BJ (cell line): Measurements from ENCODE around the gene SAG. TPM values are rescaled to one million over a fixed set of nuclear protein-coding genes. Genes with fewer than 3 reads are reported as not detected.

Source experiments
- CTCF ChIA-PET: fragments of 350-600 bp; formaldehyde crosslinking; extraction: SDS; loops from one replicate; lab custom pipeline; 2021; ENCODE audit warnings: antibody characterized with exemption, inconsistent platforms; lab: Yijun Ruan, JAX
- POLR2A ChIA-PET: fragments of 300-600 bp; sonication (Branson Sonifier 250); formaldehyde crosslinking; extraction: SDS; loops from one replicate; lab custom pipeline; 2021; ENCODE audit warnings: antibody characterized with exemption; lab: Charles Lee
- DNase-seq: peaks from one replicate; pipeline ENCODE4 v3.0.0-alpha.2; 2011; ENCODE audit warnings: low read depth
- H3K27me3 ChIP-seq: 2 replicates; pipeline ENCODE4 v1.6.0; 2011; ENCODE audit warnings: low read length; ENCODE audit not compliant: control insufficient read depth, insufficient read depth
- H3K36me3 ChIP-seq: 2 replicates; pipeline ENCODE4 v1.5.1; 2011; ENCODE audit warnings: low read length; ENCODE audit not compliant: control insufficient read depth, insufficient read depth
- H3K4me3 ChIP-seq: 2 replicates; pipeline ENCODE4 v1.5.1; 2011; ENCODE audit warnings: low read depth, mild to moderate bottlenecking, control low read depth, low read length
- CTCF ChIP-seq: IDR thresholded peaks from 2 replicates; pipeline ENCODE4 v1.5.1; 2011; ENCODE audit warnings: low read depth, mild to moderate bottlenecking, control low read depth, inconsistent platforms, low read length, moderate library complexity; ENCODE audit not compliant: insufficient read depth
- polyA minus RNA-seq: library from RNA; depleted of rRNA, polyadenylated mRNA; stranded (reverse); fragments of >200 nt; gene quantifications from 2 replicates; pipeline ENCODE4 v1.2.3, GENCODE V29; 2011; rRNA and poly(A)+ RNA removed
- polyA plus RNA-seq: library from polyadenylated mRNA; depleted of rRNA; stranded (reverse); fragments of >200 nt; gene quantifications from 2 replicates; pipeline ENCODE4 v1.2.3, GENCODE V29; 2011; rRNA removed

SAG gene
- polyA plus RNA-seq (not detected in 2 replicates), polyA minus RNA-seq (not detected in 2 replicates)

DNA sequence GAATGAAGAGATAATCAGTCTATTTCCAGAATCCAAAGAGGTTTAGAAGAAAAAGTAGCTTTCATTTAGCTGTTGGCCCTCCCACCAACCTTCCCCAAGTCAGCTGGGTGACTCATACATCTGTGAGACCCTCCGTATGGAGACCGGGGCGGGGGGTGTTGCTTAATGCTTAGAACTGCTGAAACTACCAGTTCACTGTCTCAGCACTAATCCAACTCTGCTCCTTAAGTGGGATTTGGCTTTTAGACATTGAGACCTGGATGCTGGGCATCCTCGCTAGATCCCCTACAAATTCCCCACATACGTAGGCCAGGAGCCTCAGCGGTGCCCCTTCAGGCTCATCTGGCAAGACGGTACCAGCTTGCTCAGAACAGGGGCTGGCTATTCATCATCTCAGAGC is at the start of gene SAG:
Gene SAG (plus strand): TSS at position 252 of the 400 bp plus-strand sequence. CDS start 1,374 bp downstream, outside the sequence.
- Histone ChIP-seq H3K4me3 (no peak within 1 kb of the TSS), H3K36me3 (no peaks in the 10 kb centered on the region), H3K27me3 (peaks cover 1% of the 10 kb centered on the region; the same call in 1 of the 2 replicates)
- no peak for TF ChIP-seq CTCF
- no peak for DNase-seq
- ChIA-PET CTCF (interaction anchor here (0.7 kb wide), 1 partner anchor 47 kb away, joined by 3 read pairs; no protein-coding TSS in a partner anchor), POLR2A (no interaction called here)

- CTCF ChIA-PET = interaction anchor here (1.2 kb wide), 1 partner anchor 186 kb away, joined by 3 read pairs; no protein-coding TSS in a partner anchor
- H3K27me3 ChIP-seq = no peaks in the 10 kb centered on the region
- no peak overlapping the region for H3K4me3 ChIP-seq
- DNase-seq = no peak
- peaks cover 11% of the 10 kb centered on the region for H3K36me3 ChIP-seq
- no peak for TF ChIP-seq CTCF
- POLR2A ChIA-PET = no interaction called here
These were observed 49.4 kb upstream of the SAG start for GRCh38 chr2:233258211-233258610.

- H3K4me3 ChIP-seq = no peak overlapping the region
- ChIA-PET CTCF (no interaction called here), POLR2A (no interaction called here)
- peaks cover 21% of the 10 kb centered on the region for H3K36me3 ChIP-seq
- no peak for DNase-seq
- H3K27me3 ChIP-seq = no peaks in the 10 kb centered on the region
- no peak for TF ChIP-seq CTCF
These were observed 47.9 kb upstream of the SAG start for GRCh38 chr2:233259730-233260129.

- Histone ChIP-seq H3K36me3 (peaks cover 24% of the 10 kb centered on the region), H3K4me3 (no peak overlapping the region), H3K27me3 (no peaks in the 10 kb centered on the region)
- no peak for DNase-seq
- ChIA-PET CTCF (interaction anchor here (0.5 to 1.2 kb wide), 2 partner anchors 23 to 47 kb away, joined by 3 read pairs; partner anchors contain the start of gene SAG), POLR2A (no interaction called here)
- TF ChIP-seq CTCF = no peak
These were observed 47.0 kb upstream of the SAG start for GRCh38 chr2:233260661-233261060.

DNA sequence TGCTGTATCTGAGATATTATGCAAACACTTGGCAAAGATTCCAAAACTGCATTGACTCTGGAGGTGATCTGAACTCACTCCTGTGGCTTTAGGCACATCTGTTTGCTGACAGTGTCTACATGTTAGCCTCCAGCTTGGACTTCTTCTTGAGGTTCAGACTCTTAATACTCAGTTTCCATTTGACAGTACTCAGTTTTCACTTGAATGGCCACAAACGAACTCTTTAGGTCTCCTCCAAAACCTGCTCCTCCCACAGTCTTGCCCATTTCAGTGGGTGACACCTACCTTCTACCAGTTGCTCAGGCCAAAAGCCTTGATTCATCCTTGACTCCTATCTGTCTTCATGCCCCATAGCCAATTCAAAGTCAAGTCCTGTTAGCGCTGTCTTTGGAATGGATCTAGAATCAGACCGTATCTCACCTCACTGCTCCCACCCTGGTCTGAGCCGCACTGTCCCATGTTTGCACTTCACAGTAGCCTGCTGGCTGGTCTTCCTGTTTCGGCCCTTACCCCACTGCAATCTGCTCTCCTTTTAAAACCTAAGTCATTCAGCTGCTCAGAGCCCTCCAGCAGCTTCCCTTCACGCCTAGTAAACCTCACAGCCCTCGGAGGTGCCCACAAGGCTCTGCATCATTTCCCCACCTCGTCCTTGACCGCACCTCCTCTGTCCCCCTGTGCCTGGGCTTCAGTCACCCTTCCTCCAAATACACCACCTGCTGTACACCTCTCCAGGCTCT is 45.6 kb upstream of the SAG start:
- ChIA-PET POLR2A (no interaction called here), CTCF (interaction anchor here (0.5 to 1.2 kb wide), 3 partner anchors 10 to 406 kb away, joined by 3 to 4 read pairs (median 3); partner anchors contain the start of gene ATG16L1)
- TF ChIP-seq CTCF = no peak
- Histone ChIP-seq H3K36me3 (peaks cover 25% of the 10 kb centered on the region), H3K4me3 (no peak overlapping the region), H3K27me3 (no peaks in the 10 kb centered on the region)
- DNase-seq = no peak
